GM12872 (cell line): Measurements from ENCODE around the gene MYL9.

Experiments
- CTCF ChIP-seq: IDR thresholded peaks from 3 replicates; pipeline ENCODE4 v1.5.1; 2011; ENCODE audit warnings: low read depth, mild to moderate bottlenecking, low read length, moderate library complexity; ENCODE audit not compliant: insufficient read depth

MYL9 gene

DNA sequence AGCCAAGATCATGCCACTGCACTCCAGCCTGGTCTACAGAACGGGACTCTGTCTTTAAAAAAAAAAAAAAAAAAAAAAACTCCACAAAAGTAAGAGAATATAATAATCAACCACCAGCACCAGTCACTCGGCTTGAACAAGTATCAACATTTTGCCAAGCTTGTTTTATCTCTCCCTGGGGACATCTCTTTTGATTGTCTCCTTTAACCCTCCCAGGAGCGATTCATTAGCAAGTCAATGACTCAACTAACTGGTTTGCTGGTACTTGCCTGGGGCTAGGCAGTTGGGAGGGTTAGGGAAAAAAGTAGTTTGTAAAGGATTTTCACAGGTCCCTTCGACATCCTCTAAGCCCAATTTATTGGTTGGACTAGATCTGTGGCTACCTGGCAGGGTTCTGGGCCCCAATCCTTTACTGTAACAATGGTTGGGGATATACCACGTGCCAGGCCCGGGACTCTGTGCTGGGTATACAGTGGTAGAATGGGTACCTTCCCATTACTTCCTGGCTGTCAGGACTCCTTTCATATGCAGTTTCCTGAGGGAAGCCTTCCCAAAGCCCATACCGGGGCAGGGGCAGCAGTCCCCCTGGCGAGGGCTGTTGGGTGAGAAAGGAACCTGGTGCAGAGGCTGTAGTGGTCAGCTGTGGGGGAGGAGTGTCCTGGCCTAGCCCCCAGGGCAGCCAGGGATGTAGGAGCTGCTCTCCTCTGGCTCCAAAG is 44.2 kb downstream of the MYL9 start:
- no peak for TF ChIP-seq CTCF

- no peak for TF ChIP-seq CTCF
Measured at GRCh38 chr20:36587388-36588070, 46.2 kb downstream of the MYL9 start.

DNA sequence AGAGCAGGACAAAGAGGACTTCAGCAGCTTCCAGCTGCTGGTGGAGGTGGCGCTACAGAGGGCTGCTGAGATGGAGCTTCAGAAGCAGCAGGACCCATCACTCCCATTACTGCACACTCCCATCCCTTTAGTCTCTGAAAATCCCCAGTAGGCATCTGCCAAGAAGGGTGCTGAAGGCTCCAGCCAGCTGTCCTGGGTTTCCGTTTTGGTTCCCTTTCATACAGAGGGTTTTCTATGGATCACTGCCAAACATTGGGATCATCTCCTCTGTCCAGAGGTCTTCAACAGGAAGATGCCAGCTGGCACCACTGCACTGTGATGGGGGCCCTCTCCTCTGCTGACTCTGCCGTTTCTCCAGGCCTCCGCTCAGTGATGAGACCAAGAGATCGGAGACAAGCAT is 50.0 kb downstream of the MYL9 start:
- TF ChIP-seq CTCF = no peak

DNA sequence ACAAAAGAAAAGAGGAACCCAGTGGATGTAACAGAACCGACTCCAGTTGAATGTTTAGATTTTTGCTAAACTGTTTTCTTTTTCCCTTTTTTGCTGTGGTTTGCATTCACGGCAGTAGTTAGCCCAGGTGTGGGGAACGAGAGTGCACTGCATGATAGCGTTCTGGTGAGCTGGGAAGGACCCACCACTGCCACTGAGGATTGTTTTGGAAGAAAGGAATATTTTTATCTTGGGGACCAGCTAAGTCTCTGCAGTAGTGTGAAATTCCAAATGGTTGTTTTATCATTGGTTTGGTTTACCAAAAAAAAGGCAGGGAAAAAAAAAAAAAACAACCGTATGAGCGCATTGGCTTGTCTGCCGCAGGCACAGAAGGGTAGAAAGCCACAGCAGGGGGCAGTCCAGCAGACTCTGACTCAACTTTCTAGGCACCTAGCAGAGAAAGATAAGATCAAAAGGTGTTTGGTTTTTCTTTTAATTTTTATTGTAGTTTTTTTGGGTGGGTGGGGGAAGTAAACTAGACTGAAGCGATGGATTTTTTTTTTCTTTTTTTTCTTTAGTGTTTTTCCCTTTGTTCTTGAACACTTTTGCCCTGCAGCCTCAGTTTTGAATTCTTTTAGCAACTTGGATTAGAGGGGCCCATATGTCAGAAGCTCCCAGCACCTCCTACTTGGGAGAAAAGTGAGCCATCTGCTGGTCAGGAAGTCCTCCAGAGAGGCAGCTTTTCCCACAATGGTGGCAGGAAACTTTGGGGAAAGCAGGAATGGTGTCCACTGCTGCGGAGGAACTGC is 50.7 kb downstream of the MYL9 start:
- no peak for TF ChIP-seq CTCF

DNA sequence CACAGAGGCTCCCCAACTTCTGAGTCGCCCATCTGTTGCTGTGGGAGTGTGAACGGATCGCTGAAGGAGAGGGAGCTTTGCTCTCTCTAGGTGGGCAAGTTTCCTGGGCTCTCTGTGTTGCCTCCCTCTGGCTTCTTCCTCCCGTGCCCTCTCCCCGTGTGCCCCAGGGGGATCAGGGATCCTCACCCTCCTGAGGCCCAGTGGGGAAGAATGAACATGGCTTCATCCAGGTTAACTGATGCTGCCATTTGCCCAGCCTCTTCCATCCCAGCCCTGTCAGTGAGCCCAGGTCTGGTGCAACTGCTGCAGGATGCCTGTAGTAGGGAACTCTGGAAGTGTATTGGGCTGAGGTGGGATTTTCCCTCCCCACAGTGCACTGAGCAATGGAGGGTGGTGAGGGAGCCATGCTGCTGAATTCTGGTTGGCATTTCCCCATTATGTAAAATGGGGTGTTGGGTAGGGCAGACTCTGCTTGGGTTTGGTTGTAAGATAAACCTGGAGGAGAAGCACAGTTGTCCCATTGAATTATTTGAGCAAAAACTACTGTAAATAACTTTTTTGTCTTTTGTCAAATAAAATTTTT is 52.1 kb downstream of the MYL9 start:
- no peak for TF ChIP-seq CTCF

DNA sequence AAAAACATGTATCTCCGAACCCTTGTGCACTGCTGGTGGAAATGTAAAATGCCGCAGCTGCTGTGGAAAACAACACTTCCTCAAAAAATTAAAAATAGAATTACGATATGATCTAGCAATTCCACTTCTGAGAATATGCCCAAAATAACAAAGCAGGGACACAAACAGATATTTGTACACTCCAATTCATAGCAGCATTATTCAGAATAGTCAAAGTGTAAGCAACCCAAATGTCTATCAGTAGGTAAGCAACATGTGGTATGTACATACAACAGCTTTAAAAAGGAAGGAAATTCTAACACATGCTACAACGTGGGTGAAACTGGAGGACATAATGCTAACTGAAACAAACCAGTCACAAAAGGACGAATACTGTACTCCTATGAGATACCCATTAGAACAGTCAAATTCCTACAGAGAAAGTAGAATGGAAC is 58.6 kb downstream of the MYL9 start:
- TF ChIP-seq CTCF = no peak
